ENCODE measurements around the gene AREG.

Gene AREG

GRCh38 chr4:74466242-74466641 is 21.3 kb downstream of the AREG start:
- no peak for DNase-seq

DNA sequence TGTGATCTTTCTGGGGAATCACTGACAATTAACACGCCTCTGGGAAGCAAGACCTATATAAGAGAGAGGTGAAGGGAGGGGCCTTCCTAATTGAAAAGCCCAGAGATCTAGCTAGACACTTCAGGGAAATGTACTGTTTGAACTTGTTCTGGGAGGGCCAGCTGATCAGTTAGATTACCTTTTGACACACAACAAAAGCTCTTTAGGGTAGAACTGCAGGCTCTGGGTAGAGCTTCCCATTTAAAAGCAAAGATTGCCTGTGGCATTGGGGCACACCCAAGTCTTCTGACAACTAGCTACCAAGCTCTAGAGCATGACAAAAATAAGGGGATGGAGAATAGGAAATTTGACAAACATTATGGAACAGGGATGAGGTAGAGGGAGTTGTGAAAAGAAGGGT is 26.3 kb downstream of the AREG start:
- DNase-seq, result no peak

DNA sequence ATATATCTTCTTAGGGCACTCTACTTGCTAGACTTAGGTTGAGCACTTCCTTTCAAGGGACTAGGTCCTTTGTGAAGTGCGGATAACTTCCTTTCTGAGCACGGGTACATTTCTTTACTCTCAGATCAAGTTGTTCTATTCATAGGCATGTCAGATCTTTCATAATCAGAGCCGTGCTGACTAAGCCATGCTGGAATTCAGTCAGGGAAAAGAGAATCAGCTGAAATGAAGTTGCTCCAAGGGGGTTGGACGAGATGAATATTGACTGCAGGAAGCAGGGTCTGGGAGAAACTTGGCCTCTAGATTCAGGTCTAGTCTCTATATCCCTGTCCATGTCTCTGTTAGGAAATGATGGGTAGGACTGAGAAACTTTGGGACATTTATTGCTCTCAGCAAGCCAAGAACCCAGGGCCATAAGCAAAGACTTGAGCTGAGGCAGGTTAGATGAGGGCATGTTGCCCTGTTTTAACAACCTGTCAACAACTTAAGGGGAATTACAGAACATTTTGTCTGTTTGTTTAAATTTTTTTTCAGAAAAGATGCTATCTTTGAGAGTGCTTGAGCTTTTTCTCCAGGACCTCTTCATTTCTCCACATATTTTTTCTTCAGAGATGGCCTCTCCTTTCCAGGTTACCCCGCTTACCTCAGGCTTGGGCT is 28.3 kb downstream of the AREG start:
- no peak for DNase-seq

- no peak for DNase-seq
Measured at GRCh38 chr4:74474345-74475090, 29.6 kb downstream of the AREG start.

- no peak for DNase-seq
Measured at GRCh38 chr4:74475091-74475800, 30.3 kb downstream of the AREG start.

DNA sequence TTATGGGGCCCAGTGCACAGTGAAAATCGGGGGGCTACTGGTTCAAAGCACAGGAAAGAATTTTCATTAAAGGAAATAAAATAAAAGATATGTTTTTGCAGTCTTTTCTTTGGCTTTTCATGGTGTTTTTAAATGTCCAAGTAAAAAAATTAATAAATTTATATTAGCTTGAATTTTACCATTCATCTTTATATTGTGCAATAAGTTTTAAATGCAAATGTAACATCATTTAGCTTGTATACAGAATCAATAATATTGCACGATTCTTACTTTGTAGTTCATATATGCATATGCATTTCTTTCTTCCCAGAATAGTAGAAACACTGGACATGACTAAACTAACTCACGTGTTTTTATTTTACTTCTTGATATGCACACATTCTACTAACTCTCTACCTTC is 31.0 kb downstream of the AREG start:
- DNase-seq, result no peak

DNA sequence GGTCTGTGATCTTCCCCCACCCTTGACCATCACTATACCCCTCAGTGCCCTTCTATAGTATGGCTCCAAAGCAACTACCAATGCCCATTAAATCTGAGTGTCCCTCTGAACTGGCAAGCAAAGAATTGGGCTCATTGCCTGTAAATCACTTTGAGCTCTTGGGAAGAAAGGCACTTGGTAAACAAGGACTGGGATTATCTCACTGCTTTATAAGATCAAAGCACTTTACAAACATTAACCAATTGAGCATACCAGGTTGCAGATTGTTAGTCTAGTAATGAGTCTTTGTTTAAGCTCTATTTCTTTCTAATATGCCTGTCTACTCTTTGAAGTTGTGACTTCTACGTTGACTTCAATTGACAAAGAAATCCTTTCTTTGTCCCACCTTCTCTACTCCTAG is 34.1 kb downstream of the AREG start:
- DNase-seq, result no peak

DNA sequence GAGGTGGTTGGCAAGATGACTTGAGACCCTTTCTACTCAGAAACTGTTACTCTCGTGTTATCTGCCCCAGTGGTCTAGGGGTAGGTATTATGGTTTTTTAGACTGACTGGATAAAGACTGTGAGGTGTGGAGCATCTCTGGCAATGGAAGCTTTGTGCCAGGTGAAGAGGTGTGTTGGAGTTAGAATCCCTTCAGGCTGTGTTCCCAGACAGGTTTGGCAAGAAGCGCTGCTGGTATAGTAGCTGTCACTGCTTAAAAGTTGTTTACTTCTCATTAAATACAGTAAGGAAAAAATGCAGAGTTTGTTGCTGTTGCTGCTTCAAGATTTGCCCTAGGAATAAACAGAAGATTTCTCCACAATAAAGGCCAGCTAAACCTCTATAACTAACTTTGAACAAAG is 35.3 kb downstream of the AREG start:
- DNase-seq, result no peak

- no peak for DNase-seq
Measured at GRCh38 chr4:74481891-74482609, 37.1 kb downstream of the AREG start.

DNA sequence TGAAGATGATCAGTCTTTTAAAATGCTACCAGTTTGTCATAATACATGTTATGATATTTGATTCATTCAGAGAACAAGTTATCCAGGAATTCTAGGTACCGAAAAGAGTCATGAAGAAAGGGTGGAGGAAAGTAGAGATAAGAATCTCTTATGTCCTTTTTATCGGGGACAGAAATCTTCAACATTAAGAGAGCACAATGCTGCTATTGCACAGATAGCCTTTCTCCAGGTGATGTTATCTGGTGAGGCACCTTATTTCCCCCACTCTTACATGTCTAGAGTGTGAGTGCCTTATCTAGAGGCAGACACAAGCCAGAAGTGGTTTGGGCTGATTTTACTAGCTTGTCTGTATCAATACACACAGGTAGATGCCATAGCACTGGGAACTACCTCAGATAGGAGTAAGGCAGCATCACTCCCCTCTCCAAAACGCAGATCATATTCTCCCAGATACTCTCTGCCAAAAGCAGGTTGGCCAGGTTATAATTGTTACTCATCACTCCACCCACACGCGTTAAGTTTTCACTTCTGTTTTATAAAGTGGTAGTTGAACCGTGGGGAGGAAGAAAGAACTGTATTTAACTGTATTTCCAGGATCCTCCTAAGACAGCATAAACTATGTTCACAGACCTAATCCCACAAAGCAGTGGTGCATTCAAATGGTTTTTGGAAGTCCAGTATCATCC is 38.4 kb downstream of the AREG start:
- DNase-seq, result no peak

DNA sequence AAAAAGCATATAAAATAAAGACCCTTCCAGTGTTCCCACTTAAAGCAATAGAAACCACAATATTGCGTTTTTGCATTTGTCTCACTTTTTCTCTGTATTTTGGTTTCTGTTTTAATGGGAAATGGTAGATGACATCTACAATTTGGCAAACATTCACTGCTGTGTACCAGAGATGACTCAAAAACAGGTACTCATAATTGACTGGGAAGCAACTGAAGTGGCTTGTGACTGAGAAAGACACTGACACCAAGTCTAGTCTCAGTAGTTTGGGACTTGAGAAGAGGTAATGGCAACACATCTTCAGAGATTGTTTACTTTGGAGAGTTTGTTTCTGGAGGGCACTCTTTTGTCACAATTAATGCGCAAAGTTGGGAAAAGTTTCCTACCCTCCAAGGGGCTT is 42.0 kb downstream of the AREG start:
- DNase-seq, result no peak

DNA sequence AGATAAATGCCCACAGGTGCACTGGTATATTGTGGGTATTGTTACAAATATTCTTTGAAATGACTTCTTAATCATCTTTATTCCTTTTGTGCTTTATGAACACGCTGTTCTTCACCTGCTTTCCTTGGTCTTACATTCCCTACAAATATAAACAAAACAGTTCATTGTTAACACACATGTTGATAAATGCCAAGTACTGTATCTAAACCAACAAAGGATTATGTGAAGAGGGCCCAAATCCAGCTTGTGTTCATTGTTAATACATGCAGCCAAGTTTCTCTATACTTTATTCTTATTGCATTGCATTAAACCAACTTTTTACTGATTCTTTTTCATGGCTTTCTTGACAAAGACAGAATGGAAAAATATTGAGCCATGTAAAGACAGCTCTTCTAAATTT is 42.8 kb downstream of the AREG start:
- no peak for DNase-seq

DNA sequence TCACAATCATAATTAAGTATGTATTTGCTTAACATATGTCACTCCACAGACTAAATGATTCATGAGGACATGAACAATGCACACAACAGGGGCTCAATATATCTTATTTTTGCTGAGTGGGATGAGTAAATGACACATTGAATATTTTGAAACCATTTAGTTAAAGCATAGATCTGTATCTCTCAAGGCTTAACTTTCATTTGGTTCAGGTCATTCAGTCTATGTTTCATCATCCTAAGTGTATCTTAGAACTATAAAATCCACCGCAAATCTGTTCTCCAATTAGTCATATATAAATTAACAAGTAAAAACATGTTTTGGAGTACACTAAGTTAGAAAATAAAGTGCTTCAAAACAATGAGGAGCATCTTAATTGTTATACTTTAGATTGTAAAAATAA is 45.8 kb downstream of the AREG start:
- DNase-seq, result no peak

DNA sequence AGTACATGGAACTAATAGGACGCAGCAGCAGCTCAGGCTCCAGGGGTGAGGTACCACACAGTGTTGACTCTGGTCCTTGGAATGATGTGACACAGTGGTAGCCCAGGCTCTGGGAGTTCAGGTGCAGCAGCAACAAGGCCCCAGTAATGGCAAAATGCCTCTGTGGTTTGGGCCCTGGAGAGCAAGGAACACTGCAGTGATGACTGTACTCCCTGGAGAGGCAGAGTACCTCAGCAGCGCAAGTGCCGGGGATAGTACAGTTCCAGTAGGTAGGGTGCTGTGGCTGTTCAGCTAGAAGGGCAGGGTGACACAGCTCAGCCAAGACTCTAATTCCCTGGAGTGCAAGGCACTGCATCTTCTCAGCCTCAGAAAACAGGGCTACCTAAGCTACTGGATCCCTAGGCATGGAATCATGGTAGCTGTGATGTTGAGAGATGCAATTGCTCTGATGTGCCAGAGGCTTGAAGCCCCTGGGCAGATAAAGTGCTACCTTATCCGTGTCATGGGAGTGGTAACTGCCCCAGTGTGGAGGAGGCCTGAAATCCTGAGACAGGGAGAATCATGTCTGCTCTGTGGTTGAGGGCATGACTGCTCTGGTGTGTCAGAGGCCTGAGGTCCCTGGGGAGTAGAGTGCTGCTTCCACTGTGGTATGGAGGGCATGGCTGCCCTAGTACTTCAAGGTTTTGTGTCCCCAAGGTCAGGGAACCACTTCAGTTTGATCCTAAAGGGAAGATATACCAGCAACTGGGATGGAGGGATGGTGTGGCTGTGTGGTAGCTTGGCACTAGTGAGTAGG is 55.2 kb downstream of the AREG start:
- no peak for DNase-seq

- no peak for DNase-seq
Measured at GRCh38 chr4:74501579-74501978, 56.6 kb downstream of the AREG start.

DNA sequence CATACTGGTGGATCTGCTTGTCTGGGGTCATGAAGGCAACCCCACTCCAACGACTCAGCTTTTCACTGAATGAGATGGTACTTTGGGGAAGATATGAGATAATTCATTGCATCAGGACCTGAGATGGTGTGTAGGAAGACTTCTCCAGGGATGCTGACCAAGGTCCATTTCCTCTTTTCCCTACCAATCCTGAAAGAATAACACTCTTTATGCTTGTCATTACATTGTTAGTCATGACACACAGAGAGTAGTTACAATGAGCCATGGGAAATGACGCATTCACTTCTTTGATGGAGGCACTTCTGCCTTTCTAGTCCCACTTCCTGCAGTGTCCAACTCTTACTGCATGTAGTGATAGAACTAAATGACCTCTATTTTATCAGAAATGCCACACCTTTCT is 58.6 kb downstream of the AREG start:
- DNase-seq, result no peak

DNA sequence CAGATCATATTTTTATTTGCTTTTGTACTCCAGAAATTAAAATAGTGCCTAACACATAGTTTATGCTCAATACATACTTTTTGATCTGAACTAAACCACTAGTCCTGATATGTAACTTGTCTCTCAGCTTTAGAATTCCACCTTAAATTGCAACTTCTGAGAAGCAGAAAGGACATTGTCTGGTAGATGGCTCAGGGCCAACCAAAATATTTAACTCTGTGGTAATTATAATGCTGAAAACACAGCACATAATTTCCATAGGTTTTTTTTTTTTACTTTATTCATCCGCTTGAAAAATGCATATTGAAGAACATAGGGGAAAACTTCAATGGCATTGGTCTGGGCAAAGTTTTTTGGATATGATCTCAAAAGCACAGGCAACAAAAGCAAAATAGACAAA is 59.3 kb downstream of the AREG start:
- DNase-seq, result no peak

All from NCI-H69 (cell line).